B cell (primary cell): ENCODE results near the gene FAM217B.

Experiments used
- CTCF ChIP-seq: fragments of 200-600 bp; IDR thresholded peaks from one replicate; pipeline ENCODE4 v1.8.0; 2022; ENCODE audit warnings: antibody characterized with exemption, mild to moderate bottlenecking
- EZH2 ChIP-seq: IDR thresholded peaks from 2 replicates; pipeline ENCODE4 v1.6.1; 2012; ENCODE audit warnings: borderline replicate concordance, low read depth, mild to moderate bottlenecking, moderate library complexity, low read length; ENCODE audit not compliant: insufficient read depth, poor library complexity, severe bottlenecking

DNA sequence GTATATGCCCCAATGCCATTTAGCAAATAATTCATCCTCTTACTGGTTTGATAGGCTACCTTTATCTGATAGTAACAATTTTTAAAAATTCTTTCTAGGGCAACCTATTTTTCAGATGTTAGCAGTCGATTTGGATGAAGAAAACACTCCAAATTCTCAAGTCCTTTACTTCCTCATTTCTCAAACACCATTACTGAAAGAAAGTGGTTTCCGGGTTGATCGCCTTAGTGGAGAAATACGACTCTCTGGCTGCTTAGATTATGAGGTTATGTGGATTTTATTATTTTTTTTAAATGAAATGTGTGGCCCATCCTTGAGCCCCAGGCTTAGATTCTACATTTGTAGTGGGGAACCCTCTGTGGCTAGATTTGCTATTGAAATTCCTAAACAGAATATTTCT, 44.4 kb downstream of the FAM217B start:
- TF ChIP-seq CTCF (no peak), EZH2 (no peak)
